SK-N-SH (cell line): ENCODE results near the gene HBB. TPM values are rescaled to one million over a fixed set of nuclear protein-coding genes. Genes with fewer than 3 reads are reported as not detected.

Experiments used
- CTCF ChIA-PET: fragments of 300-600, 350-600 bp; formaldehyde crosslinking; extraction: SDS; loops from one replicate; lab custom pipeline; 2021; lab: Yijun Ruan, JAX
- POLR2A ChIA-PET: fragments of 350-600 bp; sonication (Branson Sonifier 250); formaldehyde crosslinking; extraction: SDS; loops from one replicate; lab custom pipeline; 2020; ENCODE audit warnings: antibody characterized with exemption, inconsistent platforms; lab: Yijun Ruan, JAX
- DNase-seq: peaks from one replicate; pipeline ENCODE4 v3.0.0; 2012
- H2AFZ ChIP-seq: fragments of 200-600 bp; sonication (generic); 2 replicates; pipeline ENCODE4 v1.8.1; 2016; ENCODE audit warnings: antibody characterized with exemption, mild to moderate bottlenecking, low read depth
- H3F3A ChIP-seq: fragments of 200-600 bp; sonication (generic); replicated peaks from 2 replicates; pipeline ENCODE3; 2016; ENCODE audit warnings: antibody characterized with exemption, mild to moderate bottlenecking; ENCODE audit not compliant: insufficient read depth
- H3K27ac ChIP-seq, 2 experiments: fragments of 200-500 bp in 1 of 2; fragments of 200-600 bp in 1 of 2; sonication (Bioruptor generic) in 1 of 2; sonication (generic), shearing (Covaris generic) in 1 of 2; 2 replicates each; pipeline versions ENCODE4 v1.5.1 to v1.6.1; 2014 to 2016; ENCODE audit warnings: low read depth in 2 of 2, inconsistent platforms in 1 of 2, low read length in 1 of 2, mild to moderate bottlenecking in 1 of 2, mixed read lengths in 1 of 2
- H3K27me3 ChIP-seq: fragments of 200-600 bp; sonication (generic), shearing (Covaris generic); 2 replicates; pipeline ENCODE4 v1.6.1; 2016; ENCODE audit warnings: mixed run types; ENCODE audit not compliant: insufficient read depth
- H3K36me3 ChIP-seq, 2 experiments: fragments of 200-500 bp in 1 of 2; fragments of 200-600 bp in 1 of 2; sonication (Bioruptor generic) in 1 of 2; sonication (generic) in 1 of 2; replicated peaks in 1 of 2; 2 replicates each; pipeline versions ENCODE3 to v1.5.1; 2014 to 2016; ENCODE audit warnings: low read length in 1 of 2, mild to moderate bottlenecking in 1 of 2; ENCODE audit not compliant: insufficient read depth in 2 of 2, control insufficient read depth in 1 of 2
- H3K4me1 ChIP-seq, 2 experiments: fragments of 200-500 bp in 1 of 2; fragments of 200-600 bp in 1 of 2; sonication (Bioruptor generic) in 1 of 2; sonication (generic), shearing (Covaris generic) in 1 of 2; 2 replicates each; pipeline versions ENCODE4 v1.5.1 to v1.6.1; 2014 to 2016; ENCODE audit warnings: low read depth in 1 of 2, low read length in 1 of 2, mixed run types in 1 of 2; ENCODE audit not compliant: insufficient read depth in 2 of 2, control insufficient read depth in 1 of 2
- H3K4me2 ChIP-seq: fragments of 200-600 bp; sonication (generic), shearing (Covaris generic); 2 replicates; pipeline ENCODE4 v1.6.1; 2017; ENCODE audit warnings: mixed run types
- H3K4me3 ChIP-seq, 2 experiments: fragments of 200-500 bp in 1 of 2; fragments of 200-600 bp in 1 of 2; sonication (Bioruptor generic) in 1 of 2; sonication (generic), shearing (Covaris generic) in 1 of 2; 2 replicates each; pipeline versions ENCODE4 v1.5.1 to v1.8.1; 2014 to 2016; ENCODE audit warnings: low read depth in 2 of 2, inconsistent platforms in 1 of 2, low read length in 1 of 2, mild to moderate bottlenecking in 1 of 2, mixed read lengths in 1 of 2, moderate library complexity in 1 of 2
- H3K79me2 ChIP-seq: fragments of 200-600 bp; sonication (generic); 2 replicates; pipeline ENCODE4 v1.8.1; 2017; ENCODE audit warnings: mild to moderate bottlenecking; ENCODE audit not compliant: insufficient read depth
- H3K9ac ChIP-seq: fragments of 200-600 bp; sonication (generic); 2 replicates; pipeline ENCODE4 v1.6.1; 2017; ENCODE audit warnings: mixed run types
- H3K9me2 ChIP-seq: fragments of 200-600 bp; sonication (generic); 2 replicates; pipeline ENCODE4 v1.6.1; 2017; ENCODE audit warnings: mixed run types
- H3K9me3 ChIP-seq: fragments of 200-600 bp; sonication (generic); 2 replicates; pipeline ENCODE4 v1.6.1; 2017; ENCODE audit warnings: mixed run types, mild to moderate bottlenecking, moderate library complexity
- H4K20me1 ChIP-seq: fragments of 200-600 bp; sonication (generic); 2 replicates; pipeline ENCODE4 v1.6.1; 2017; ENCODE audit warnings: mild to moderate bottlenecking, mixed run types; ENCODE audit not compliant: insufficient read depth
- CHD2 ChIP-seq: fragments of 150-350 bp; IDR thresholded peaks from 2 replicates; pipeline ENCODE4 v1.6.1; 2018; ENCODE audit warnings: low read length; ENCODE audit not compliant: partially characterized antibody
- CTCF ChIP-seq: fragments of 200-600 bp; sonication (generic); IDR thresholded peaks from 2 replicates; pipeline ENCODE4 v1.6.1; 2017; ENCODE audit warnings: antibody characterized with exemption, mild to moderate bottlenecking, moderate library complexity
- EP300 ChIP-seq, 2 experiments: IDR thresholded peaks; 2 replicates each; pipeline versions ENCODE4 v1.4.0 to v1.6.1; 2012; ENCODE audit warnings: borderline replicate concordance in 1 of 2, low read depth in 1 of 2, low read length in 1 of 2
- FOXJ3 ChIP-seq: sonication (generic); formaldehyde crosslinking; IDR thresholded peaks from 2 replicates; pipeline ENCODE4 v1.5.1; 2020; ENCODE audit warnings: mild to moderate bottlenecking, missing genetic modification reagents
- GATA2 ChIP-seq: sonication (generic); formaldehyde crosslinking; IDR thresholded peaks from 2 replicates; pipeline ENCODE4 v1.5.0; 2020; ENCODE audit warnings: mild to moderate bottlenecking, missing genetic modification reagents
- JUND ChIP-seq: IDR thresholded peaks from 2 replicates; pipeline ENCODE4 v1.4.0; 2012
- MAX ChIP-seq: IDR thresholded peaks from 2 replicates; pipeline ENCODE4 v1.4.0; 2012; ENCODE audit warnings: low read depth
- MXI1 ChIP-seq: IDR thresholded peaks from 2 replicates; pipeline ENCODE4 v1.6.1; 2012; ENCODE audit warnings: mild to moderate bottlenecking, low read depth, low read length, improper control_type of control experiment
- NFIC ChIP-seq: IDR thresholded peaks from 2 replicates; pipeline ENCODE4 v1.4.0; 2012; ENCODE audit warnings: borderline replicate concordance
- POLR2AphosphoS5 ChIP-seq: IDR thresholded peaks from 2 replicates; pipeline ENCODE4 v1.6.1; 2012; ENCODE audit warnings: low read depth, low read length
- REST ChIP-seq: IDR thresholded peaks from 2 replicates; pipeline ENCODE4 v1.6.1; 2012; ENCODE audit warnings: mild to moderate bottlenecking, low read depth, low read length, moderate library complexity
- RFX5 ChIP-seq: IDR thresholded peaks from 2 replicates; pipeline ENCODE4 v1.6.1; 2012; ENCODE audit warnings: mild to moderate bottlenecking, improper control_type of control experiment, low read length
- SMC3 ChIP-seq: IDR thresholded peaks from 2 replicates; pipeline ENCODE4 v1.6.1; 2012; ENCODE audit warnings: low read depth, low read length, improper control_type of control experiment
- USF2 ChIP-seq: fragments of 150-350 bp; IDR thresholded peaks from 2 replicates; pipeline ENCODE4 v1.6.1; 2017; ENCODE audit warnings: antibody characterized with exemption, low read length, low read depth, borderline replicate concordance
- ZBTB33 ChIP-seq: IDR thresholded peaks from 2 replicates; pipeline ENCODE4 v1.4.0; 2012; ENCODE audit warnings: low read depth, borderline replicate concordance
- WGBS: methylation state at CpG from one replicate; pipeline ENCODE4 v1.1.6; 2017; ENCODE audit warnings: low lambda C conversion rate; 5-methylcytosine and 5-hydroxymethylcytosine counted together
- polyA plus RNA-seq, 3 experiments: library from polyadenylated mRNA; depleted of rRNA; stranded (reverse); fragments of >200 nt; gene quantifications; 2 replicates each; pipeline ENCODE4 v1.2.3, GENCODE V29; 2012

HBB gene
- polyA plus RNA-seq, 1 of the 3 experiments (the other 2 are of a cell fraction), result not detected

GRCh38 chr11:5229796-5230195, 2.9 kb upstream of the HBB start:
- Histone ChIP-seq H3K9me3 (no peaks in the 10 kb centered on the region), H3K27me3 (no peaks in the 10 kb centered on the region), H3K9ac (no peak overlapping the region), H3K79me2 (no peaks in the 10 kb centered on the region), H3F3A (no peaks in the 10 kb centered on the region), H4K20me1 (no peaks in the 10 kb centered on the region), H3K9me2 (no peaks in the 10 kb centered on the region), H3K4me1 (no peaks in the 10 kb centered on the region), H3K36me3 (no peaks in the 10 kb centered on the region), H3K4me3 (no peak overlapping the region), H3K27ac (no peak overlapping the region), H3K4me2 (no peak overlapping the region), H2AFZ (no peak overlapping the region)
- ChIA-PET POLR2A (no interaction called here), CTCF (no interaction called here)
- 8% methylated on average over 2 of the region's 2 CpGs for WGBS
- TF ChIP-seq RFX5 (no peak), EP300 (IDR thresholded peaks at IDR 0.05; ENCODE audit: borderline replicate concordance in 1 of 2, low read depth in 1 of 2, low read length in 1 of 2) (no peak), USF2 (no peak), FOXJ3 (no peak), SMC3 (no peak), JUND (no peak), ZBTB33 (no peak)
- no peak for DNase-seq

GRCh38 chr11:5229356-5229755, 2.5 kb upstream of the HBB start:
- Histone ChIP-seq H3K4me1 (no peaks in the 10 kb centered on the region), H3K36me3 (no peaks in the 10 kb centered on the region), H3K4me2 (no peak overlapping the region), H3K4me3 (no peak overlapping the region), H3K79me2 (no peaks in the 10 kb centered on the region), H4K20me1 (no peaks in the 10 kb centered on the region), H3K9me3 (no peaks in the 10 kb centered on the region), H2AFZ (no peak overlapping the region), H3K9me2 (no peaks in the 10 kb centered on the region), H3K27me3 (no peaks in the 10 kb centered on the region), H3F3A (no peaks in the 10 kb centered on the region), H3K9ac (no peak overlapping the region), H3K27ac (no peak overlapping the region)
- DNase-seq, result no peak
- 13% methylated on average over 1 of the region's 1 CpG for WGBS
- ChIA-PET POLR2A (no interaction called here), CTCF (no interaction called here)
- TF ChIP-seq CHD2 (no peak), SMC3 (no peak), NFIC (no peak), CTCF (no peak), RFX5 (no peak), POLR2AphosphoS5 (no peak), MXI1 (no peak), REST (no peak), MAX (no peak), GATA2 (CRISPR knock-in tag) (no peak), ZBTB33 (no peak)
